GM06990 (cell line): ENCODE results near the gene CCR5AS.
"Not testable (repeated sequence)": the region's sequence is repeated elsewhere in the genome, so short reads cannot be mapped to it uniquely, and the experiment has no call there.

ENCODE experiments used
- DNase-seq: peaks from one replicate; pipeline ENCODE4 v3.0.0-alpha.2; 2011; ENCODE audit not compliant: insufficient read length; ENCODE audit errors: extremely low read depth
- H3K27me3 ChIP-seq: replicated peaks from 2 replicates; pipeline ENCODE4 v1.6.0; 2011; ENCODE audit warnings: low read length; ENCODE audit not compliant: control insufficient read depth, insufficient read depth
- H3K36me3 ChIP-seq: 2 replicates; pipeline ENCODE4 v1.5.1; 2011; ENCODE audit warnings: low read length; ENCODE audit not compliant: control insufficient read depth, insufficient read depth
- H3K4me3 ChIP-seq: replicated peaks from 2 replicates; pipeline ENCODE4 v1.5.1; 2011; ENCODE audit warnings: low read depth, mild to moderate bottlenecking, control low read depth, low read length
- TF ChIP-seq, protein P1 (sequence below): IDR thresholded peaks from 2 replicates; pipeline ENCODE4 v1.5.1; 2011; ENCODE audit warnings: low read length, control low read depth, mild to moderate bottlenecking, inconsistent platforms; ENCODE audit not compliant: insufficient read depth, poor library complexity, severe bottlenecking

CCR5AS gene

DNA sequence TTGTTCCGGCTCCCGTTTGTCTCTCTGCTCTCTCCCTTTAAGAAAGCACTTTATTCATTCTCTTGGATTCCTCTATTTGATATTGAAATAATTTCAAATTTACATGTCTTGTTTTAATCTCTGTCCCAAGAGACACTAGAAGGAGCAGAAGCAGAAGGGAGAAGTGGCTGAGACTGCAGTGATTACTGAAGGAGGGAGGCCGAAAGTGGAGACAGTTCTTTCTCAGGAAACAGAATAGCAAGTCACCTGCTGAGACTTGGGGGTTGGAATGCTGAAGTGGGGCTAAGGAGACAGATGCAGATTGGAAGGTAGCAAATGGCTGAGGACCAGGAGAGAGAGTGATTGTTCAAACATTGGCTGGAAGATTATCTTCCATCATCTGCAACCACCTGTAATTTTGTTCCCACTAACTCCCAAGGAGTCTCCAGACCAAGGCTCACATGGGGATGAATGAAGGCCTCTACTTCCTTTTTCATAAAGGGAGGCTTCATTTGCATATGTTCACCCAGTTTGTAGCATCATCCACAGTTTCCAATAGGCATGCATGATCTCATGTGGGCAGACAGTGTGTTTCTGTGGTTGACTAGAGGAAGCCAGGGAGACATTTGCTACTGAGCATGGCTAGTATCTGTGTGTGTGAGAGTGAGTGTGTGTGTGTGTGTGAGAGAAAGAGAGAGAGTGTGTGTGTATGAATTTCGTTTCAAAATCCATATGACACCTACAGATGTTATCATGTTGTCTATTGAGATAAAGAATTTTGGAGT, 33.8 kb upstream of the CCR5AS start:
- Histone ChIP-seq H3K4me3 (no peak overlapping the region), H3K27me3 (no peaks in the 10 kb centered on the region; the same call in none of the 2 replicates), H3K36me3 (no peaks in the 10 kb centered on the region)
- TF ChIP-seq, protein P1, sequence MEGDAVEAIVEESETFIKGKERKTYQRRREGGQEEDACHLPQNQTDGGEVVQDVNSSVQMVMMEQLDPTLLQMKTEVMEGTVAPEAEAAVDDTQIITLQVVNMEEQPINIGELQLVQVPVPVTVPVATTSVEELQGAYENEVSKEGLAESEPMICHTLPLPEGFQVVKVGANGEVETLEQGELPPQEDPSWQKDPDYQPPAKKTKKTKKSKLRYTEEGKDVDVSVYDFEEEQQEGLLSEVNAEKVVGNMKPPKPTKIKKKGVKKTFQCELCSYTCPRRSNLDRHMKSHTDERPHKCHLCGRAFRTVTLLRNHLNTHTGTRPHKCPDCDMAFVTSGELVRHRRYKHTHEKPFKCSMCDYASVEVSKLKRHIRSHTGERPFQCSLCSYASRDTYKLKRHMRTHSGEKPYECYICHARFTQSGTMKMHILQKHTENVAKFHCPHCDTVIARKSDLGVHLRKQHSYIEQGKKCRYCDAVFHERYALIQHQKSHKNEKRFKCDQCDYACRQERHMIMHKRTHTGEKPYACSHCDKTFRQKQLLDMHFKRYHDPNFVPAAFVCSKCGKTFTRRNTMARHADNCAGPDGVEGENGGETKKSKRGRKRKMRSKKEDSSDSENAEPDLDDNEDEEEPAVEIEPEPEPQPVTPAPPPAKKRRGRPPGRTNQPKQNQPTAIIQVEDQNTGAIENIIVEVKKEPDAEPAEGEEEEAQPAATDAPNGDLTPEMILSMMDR: no peak
- peak; percentile 28 for DNase-seq

DNA sequence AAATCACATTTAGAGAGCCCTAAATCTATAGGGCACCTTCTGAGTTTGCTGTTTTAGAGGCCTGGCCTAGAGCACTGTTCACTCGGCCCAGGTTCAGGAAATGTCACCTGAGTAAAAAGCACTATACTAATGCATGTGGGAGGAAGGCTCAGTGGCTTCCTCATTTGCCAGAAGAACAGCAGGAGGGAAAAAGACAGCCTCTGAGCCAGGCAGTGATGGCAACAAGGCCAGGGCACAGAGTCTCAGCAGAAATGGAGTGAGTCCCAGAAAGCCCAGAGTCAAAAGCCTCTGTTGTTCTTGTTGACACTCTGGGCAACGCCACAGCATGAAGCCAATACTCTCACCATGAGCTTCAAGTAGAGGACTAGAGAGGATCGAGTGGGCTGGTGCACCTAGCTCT, 32.0 kb upstream of the CCR5AS start:
- H3K36me3 ChIP-seq: no peaks in the 10 kb centered on the region
- H3K4me3 ChIP-seq: no peak overlapping the region
- no peaks in the 10 kb centered on the region; the same call in none of the 2 replicates for H3K27me3 ChIP-seq
- no peak for DNase-seq
- TF ChIP-seq, protein P1: no peak

- Histone ChIP-seq H3K36me3 (no peaks in the 10 kb centered on the region), H3K27me3 (no peaks in the 10 kb centered on the region; the same call in none of the 2 replicates), H3K4me3 (no peak overlapping the region)
- DNase-seq: no peak
- TF ChIP-seq, protein P1: no peak
Observed at GRCh38 chr3:46435081-46435726, 28.3 kb upstream of the CCR5AS start.

GRCh38 chr3:46433841-46434240, 27.0 kb upstream of the CCR5AS start:
- TF ChIP-seq, protein P1: no peak
- Histone ChIP-seq H3K27me3 (no peaks in the 10 kb centered on the region; the same call in none of the 2 replicates), H3K4me3 (no peak overlapping the region), H3K36me3 (no peaks in the 10 kb centered on the region)
- no peak for DNase-seq

- not testable (repeated sequence) for H3K36me3 ChIP-seq, H3K4me3 ChIP-seq, DNase-seq, H3K27me3 ChIP-seq
Observed at GRCh38 chr3:46433118-46433517, 26.3 kb upstream of the CCR5AS start.

DNA sequence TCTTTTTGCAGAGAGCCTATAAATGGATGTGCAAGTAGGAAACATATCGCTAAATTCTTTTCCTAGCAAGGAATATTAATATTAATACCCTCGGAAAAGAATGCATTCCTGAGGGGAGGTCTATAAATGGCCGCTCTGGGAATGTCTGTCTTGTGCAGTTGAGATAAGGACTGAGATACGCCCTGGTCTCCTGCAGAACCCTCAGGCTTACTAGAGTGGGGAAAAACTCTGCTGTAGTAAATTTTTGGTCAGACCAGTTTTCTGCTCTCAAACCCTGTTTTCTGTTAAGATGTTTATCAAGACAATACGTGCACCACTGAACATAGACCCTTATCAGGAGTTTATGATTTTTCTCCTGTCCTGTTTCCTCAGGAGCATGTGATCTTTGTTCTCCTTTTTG, 25.0 kb upstream of the CCR5AS start:
- H3K4me3 ChIP-seq, DNase-seq, H3K27me3 ChIP-seq, H3K36me3 ChIP-seq: not testable (repeated sequence)

- not testable (repeated sequence) for H3K36me3 ChIP-seq, H3K4me3 ChIP-seq, DNase-seq, H3K27me3 ChIP-seq
Observed at GRCh38 chr3:46430879-46431278, 24.0 kb upstream of the CCR5AS start.
